ENCODE measurements around the gene CFC1B.
"Not testable (repeated sequence)": the region's sequence is repeated elsewhere in the genome, so short reads cannot be mapped to it uniquely, and the experiment has no call there.

CFC1B gene

GRCh38 chr2:130554178-130554577 lies 33.2 kb downstream of the CFC1B start:
- H4K20me1 ChIP-seq (ENCODE audit: insufficient read depth, low read length); H3K79me2 ChIP-seq (ENCODE audit: low read length); H3K4me2 ChIP-seq (ENCODE audit: low read length); H3K4me1 ChIP-seq (ENCODE audit: low read length); H3K9ac ChIP-seq (ENCODE audit: low read length); H3K27me3 ChIP-seq (ENCODE audit: low read depth, low read length); H2AFZ ChIP-seq (ENCODE audit: low read depth, low read length); H3K27ac ChIP-seq (ENCODE audit: low read length); H3K9me3 ChIP-seq (ENCODE audit: insufficient read depth, low read length); H3K4me3 ChIP-seq (ENCODE audit: low read length); H3K36me3 ChIP-seq (replicated peaks; ENCODE audit: low read depth, low read length): not testable (repeated sequence)

- H3K4me1 ChIP-seq (ENCODE audit: low read length); H2AFZ ChIP-seq (ENCODE audit: low read depth, low read length); H3K27ac ChIP-seq (ENCODE audit: low read length); H4K20me1 ChIP-seq (ENCODE audit: insufficient read depth, low read length); H3K36me3 ChIP-seq (replicated peaks; ENCODE audit: low read depth, low read length); H3K27me3 ChIP-seq (ENCODE audit: low read depth, low read length); H3K4me2 ChIP-seq (ENCODE audit: low read length); H3K79me2 ChIP-seq (ENCODE audit: low read length); H3K9me3 ChIP-seq (ENCODE audit: insufficient read depth, low read length); H3K4me3 ChIP-seq (ENCODE audit: low read length); H3K9ac ChIP-seq (ENCODE audit: low read length): not testable (repeated sequence)
Observed at GRCh38 chr2:130556441-130556840, 35.4 kb downstream of the CFC1B start.

- H3K27ac ChIP-seq (ENCODE audit: low read length); H3K4me3 ChIP-seq (ENCODE audit: low read length); H3K27me3 ChIP-seq (ENCODE audit: low read depth, low read length); H3K79me2 ChIP-seq (ENCODE audit: low read length); H3K4me1 ChIP-seq (ENCODE audit: low read length); H4K20me1 ChIP-seq (ENCODE audit: insufficient read depth, low read length); H3K9ac ChIP-seq (ENCODE audit: low read length); H3K9me3 ChIP-seq (ENCODE audit: insufficient read depth, low read length); H3K4me2 ChIP-seq (ENCODE audit: low read length); H2AFZ ChIP-seq (ENCODE audit: low read depth, low read length); H3K36me3 ChIP-seq (replicated peaks; ENCODE audit: low read depth, low read length): not testable (repeated sequence)
Observed at GRCh38 chr2:130566165-130566564, 45.1 kb downstream of the CFC1B start.

- H3K27ac ChIP-seq (ENCODE audit: low read length); H3K4me2 ChIP-seq (ENCODE audit: low read length); H3K9me3 ChIP-seq (ENCODE audit: insufficient read depth, low read length); H3K4me3 ChIP-seq (ENCODE audit: low read length); H3K36me3 ChIP-seq (replicated peaks; ENCODE audit: low read depth, low read length); H3K4me1 ChIP-seq (ENCODE audit: low read length); H4K20me1 ChIP-seq (ENCODE audit: insufficient read depth, low read length); H3K9ac ChIP-seq (ENCODE audit: low read length); H2AFZ ChIP-seq (ENCODE audit: low read depth, low read length); H3K27me3 ChIP-seq (ENCODE audit: low read depth, low read length); H3K79me2 ChIP-seq (ENCODE audit: low read length): not testable (repeated sequence)
Observed at GRCh38 chr2:130571929-130572328, 50.9 kb downstream of the CFC1B start.

- not testable (repeated sequence) for H3K4me2 ChIP-seq (ENCODE audit: low read length); H3K79me2 ChIP-seq (ENCODE audit: low read length); H3K9ac ChIP-seq (ENCODE audit: low read length); H3K4me3 ChIP-seq (ENCODE audit: low read length); H3K27me3 ChIP-seq (ENCODE audit: low read depth, low read length); H2AFZ ChIP-seq (ENCODE audit: low read depth, low read length); H3K4me1 ChIP-seq (ENCODE audit: low read length); H3K36me3 ChIP-seq (replicated peaks; ENCODE audit: low read depth, low read length); H4K20me1 ChIP-seq (ENCODE audit: insufficient read depth, low read length); H3K9me3 ChIP-seq (ENCODE audit: insufficient read depth, low read length); H3K27ac ChIP-seq (ENCODE audit: low read length)
Observed at GRCh38 chr2:130574230-130574629, 53.2 kb downstream of the CFC1B start.

GRCh38 chr2:130576209-130576784 lies 55.3 kb downstream of the CFC1B start:
- not testable (repeated sequence) for H3K4me2 ChIP-seq (ENCODE audit: low read length); H2AFZ ChIP-seq (ENCODE audit: low read depth, low read length); H3K27ac ChIP-seq (ENCODE audit: low read length); H3K9me3 ChIP-seq (ENCODE audit: insufficient read depth, low read length); H3K27me3 ChIP-seq (ENCODE audit: low read depth, low read length); H4K20me1 ChIP-seq (ENCODE audit: insufficient read depth, low read length); H3K9ac ChIP-seq (ENCODE audit: low read length); H3K4me3 ChIP-seq (ENCODE audit: low read length); H3K4me1 ChIP-seq (ENCODE audit: low read length); H3K36me3 ChIP-seq (replicated peaks; ENCODE audit: low read depth, low read length); H3K79me2 ChIP-seq (ENCODE audit: low read length)

GRCh38 chr2:130577559-130577958 lies 56.5 kb downstream of the CFC1B start:
- not testable (repeated sequence) for H3K27me3 ChIP-seq (ENCODE audit: low read depth, low read length); H2AFZ ChIP-seq (ENCODE audit: low read depth, low read length); H3K4me3 ChIP-seq (ENCODE audit: low read length); H3K9ac ChIP-seq (ENCODE audit: low read length); H3K79me2 ChIP-seq (ENCODE audit: low read length); H3K27ac ChIP-seq (ENCODE audit: low read length); H3K9me3 ChIP-seq (ENCODE audit: insufficient read depth, low read length); H4K20me1 ChIP-seq (ENCODE audit: insufficient read depth, low read length); H3K4me2 ChIP-seq (ENCODE audit: low read length); H3K36me3 ChIP-seq (replicated peaks; ENCODE audit: low read depth, low read length); H3K4me1 ChIP-seq (ENCODE audit: low read length)

All from OCI-LY3 (cell line).